ENCODE data around the gene PTPRM.

PTPRM gene

GRCh38 chr18:7873316-7873715 lies 306.2 kb downstream of the PTPRM start:
- no peak for DNase-seq

GRCh38 chr18:7876354-7877104 lies 309.4 kb downstream of the PTPRM start:
- DNase-seq, result no peak

GRCh38 chr18:7877609-7878008 lies 310.5 kb downstream of the PTPRM start:
- no peak for DNase-seq

- DNase-seq, result peak; percentile 1
Observed at GRCh38 chr18:7878265-7879211, 311.4 kb downstream of the PTPRM start.

GRCh38 chr18:7879717-7880116 lies 312.6 kb downstream of the PTPRM start:
- DNase-seq, result no peak

- DNase-seq, result no peak
Observed at GRCh38 chr18:7885865-7886264, 318.7 kb downstream of the PTPRM start.

GRCh38 chr18:7886436-7886835 lies 319.3 kb downstream of the PTPRM start:
- DNase-seq, result no peak

- no peak for DNase-seq
Observed at GRCh38 chr18:7889515-7889914, 322.4 kb downstream of the PTPRM start.

GRCh38 chr18:7890075-7890474 lies 323.0 kb downstream of the PTPRM start:
- no peak for DNase-seq

GRCh38 chr18:7892556-7892955 lies 325.4 kb downstream of the PTPRM start:
- no peak for DNase-seq

GRCh38 chr18:7894592-7894991 lies 327.5 kb downstream of the PTPRM start:
- no peak for DNase-seq

GRCh38 chr18:7895346-7895745 lies 328.2 kb downstream of the PTPRM start:
- no peak for DNase-seq

- DNase-seq, result no peak
Observed at GRCh38 chr18:7896161-7896560, 329.0 kb downstream of the PTPRM start.

- no peak for DNase-seq
Observed at GRCh38 chr18:7896805-7897518, 329.8 kb downstream of the PTPRM start.

GRCh38 chr18:7898181-7898580 lies 331.1 kb downstream of the PTPRM start:
- no peak for DNase-seq

- no peak for DNase-seq
Observed at GRCh38 chr18:7899078-7899477, 332.0 kb downstream of the PTPRM start.

GRCh38 chr18:7900091-7900490 lies 333.0 kb downstream of the PTPRM start:
- DNase-seq, result no peak

- no peak for DNase-seq
Observed at GRCh38 chr18:7901657-7902056, 334.5 kb downstream of the PTPRM start.

- DNase-seq, result no peak
Observed at GRCh38 chr18:7902399-7902839, 335.3 kb downstream of the PTPRM start.

GRCh38 chr18:7904529-7904928 lies 337.4 kb downstream of the PTPRM start:
- DNase-seq, result no peak

GRCh38 chr18:7908681-7909299 lies 341.7 kb downstream of the PTPRM start:
- no peak for DNase-seq

GRCh38 chr18:7914834-7915670 lies 347.9 kb downstream of the PTPRM start:
- DNase-seq, result no peak

All from DMS153 (cell line).